Heart right ventricle (tissue), 16 donors: ENCODE measurements around the gene LUC7L2. TPM values are rescaled to one million over a fixed set of nuclear protein-coding genes. Genes with fewer than 3 reads are reported as not detected.

Experiments used
- ATAC-seq, 8 donors: fragments of 200-7000 bp; cut with Tn5 transposase; one replicate each; pipeline ENCODE4 v1.9.1; 2020; ENCODE audit warnings: mild to moderate bottlenecking in 8 of 8, moderate library complexity in 8 of 8, moderate number of reproducible peaks in 1 of 8
- DNase-seq, 2 donors: peaks; one replicate each; pipeline ENCODE4 v3.0.0-alpha.2; 2020
- H3K27ac ChIP-seq, 10 donors: fragments of 200-600 bp; sonication (generic) in 2 of 10; one replicate each; pipeline versions ENCODE4 v1.5.0 to v1.8.0; 2020 to 2022; ENCODE audit warnings: mild to moderate bottlenecking in 3 of 10
- H3K27me3 ChIP-seq, 7 donors: fragments of 200-600 bp; one replicate each; pipeline ENCODE4 v1.8.0; 2021 to 2022; ENCODE audit warnings: mild to moderate bottlenecking in 2 of 7
- H3K36me3 ChIP-seq, 9 donors: fragments of 200-600 bp; sonication (generic) in 1 of 9; one replicate each; pipeline versions ENCODE4 v1.5.0 to v1.8.0; 2020 to 2022; ENCODE audit warnings: mild to moderate bottlenecking in 2 of 9
- H3K4me1 ChIP-seq, 9 donors: fragments of 200-600 bp; sonication (generic) in 1 of 9; one replicate each; pipeline versions ENCODE4 v1.5.0 to v1.8.0; 2020 to 2022; ENCODE audit warnings: mild to moderate bottlenecking in 4 of 9
- H3K4me3 ChIP-seq, 10 donors: fragments of 200-600 bp; sonication (generic) in 2 of 10; one replicate each; pipeline versions ENCODE4 v1.5.0 to v1.8.0; 2020 to 2022; ENCODE audit warnings: mild to moderate bottlenecking in 7 of 10, moderate library complexity in 2 of 10
- H3K9me3 ChIP-seq, 11 donors: fragments of 200-600 bp in 10 of 11; sonication (generic) in 2 of 11; one replicate each; pipeline versions ENCODE4 v1.5.0 to v1.8.0; 2013 to 2022; ENCODE audit warnings: mild to moderate bottlenecking in 2 of 11, control low read depth in 1 of 11, moderate library complexity in 1 of 11
- CTCF ChIP-seq, 9 donors: fragments of 200-600 bp; sonication (generic) in 2 of 9; IDR thresholded peaks; one replicate each; pipeline versions ENCODE4 v1.5.0 to v1.8.0; 2021 to 2022; ENCODE audit warnings: antibody characterized with exemption in 9 of 9, mild to moderate bottlenecking in 5 of 9, moderate library complexity in 1 of 9
- WGBS, 2 donors: extraction: QIAGEN DNeasy Blood & Tissue Kit; methylation state at CpG; one replicate each; pipeline ENCODE4 v1.1.7; 2013; ENCODE audit warnings: inconsistent platforms in 1 of 2; 5-methylcytosine and 5-hydroxymethylcytosine counted together
- intact Hi-C, 10 donors: fragments of 100-400 bp; cut with DNase I; formaldehyde crosslinking; loops; one replicate each; pipeline versions ENCODE4 v1.11.1 to v1.14.2; 2022
- polyA plus RNA-seq, 2 donors: library from polyadenylated mRNA; stranded (reverse); fragments of 200-250 nt; gene quantifications; one replicate each; pipeline ENCODE4 v1.2.3, GENCODE V29; 2013
- total RNA-seq, 10 donors: library from RNA; stranded (reverse); fragmentation: NEBNext Ultra II Directional in 3 of 10; extraction: Animal tissue kit (Norgen Biotek cat#: 25700) in 3 of 10; gene quantifications; one replicate each; pipeline versions ENCODE4 v1.2.1 to v1.2.4, GENCODE V29; 2021 to 2023
- donor health status: Arrhythmogenic right ventricular cardiomyopathy.
- donor health status: ischemic (EF 13 %, LVEDD 7.1; RV severe dilation, severe dysfunction).
- donor health status: healthy with polysubstance abuse.
- donor health status: DM: no; HTN: yes; CAD: no.
- donor health status: DM: no; HTN: no; CAD: no.
- donor health status: ischemic (EF 25% LVEDD 6.9; RV normal size, moderate dysfunction).
- donor health status: ischemic (EF 25% LVEDD 5.7; RV mildly dilated, moderate dysfunction).
- donor health status: healthy.
- donor health status: DM: yes; HTN: yes; CAD: no.
- donor health status: Ischemic cardiomyopathy.
- donor health status: ischemic (EF 35%, LVEDD 5.7; RV mildly dilated, moderate dysfunction).
- donor health status: nonischemic (EF 11% LVEDD 7.7; RV severe dilation, severe dysfunction).
- donor health status: DM: yes; HTN: yes; CAD: no.
- donor health status: PGD.
- donor health status: ischemic (EF 29% LVEDD 5.4; RV normal size, mild dysfunction).
- donor health status: nonischemic (EF 23%, LVEDD 6.1; RV moderate dilation, normal function).

LUC7L2 gene
- total and polyA plus RNA-seq, 12 donors, result 26.6 to 52.7 (median 47.8) TPM

GRCh38 chr7:139389774-139390173 is 30.1 kb downstream of the LUC7L2 start:
- Histone ChIP-seq H3K4me1 (peaks cover 0 to 8% (median 5%) of the 10 kb centered on the region in 9 donors), H3K9me3 (no peaks in the 10 kb centered on the region), H3K27me3 (no peaks in the 10 kb centered on the region), H3K27ac (no peak overlapping the region), H3K36me3 (peaks cover 0 to 99% (median 22%) of the 10 kb centered on the region in 9 donors), H3K4me3 (no peak overlapping the region)
- WGBS, 2 donors, result 96 to 97% methylated on average over 2 of the region's 2 CpGs
- DNase-seq (no peak), ATAC-seq (no peak)
- intact Hi-C loops, result no loop called here
- no peak for TF ChIP-seq CTCF (IDR thresholded peaks at IDR 0.05)

- ATAC-seq (no peak), DNase-seq (no peak)
- intact Hi-C loops, result no loop called here
- TF ChIP-seq CTCF (IDR thresholded peaks at IDR 0.05), result no peak
- peaks cover 0 to 98% (median 24%) of the 10 kb centered on the region in 9 donors for H3K36me3 ChIP-seq
- H3K9me3 ChIP-seq, result no peaks in the 10 kb centered on the region
- H3K27ac ChIP-seq, result no peak overlapping the region
- 96 to 98% methylated on average over 1 of the region's 1 CpG for WGBS, 2 donors
- H3K4me3 ChIP-seq, result no peak overlapping the region
- H3K4me1 ChIP-seq, result peaks cover 0 to 18% (median 7%) of the 10 kb centered on the region in 9 donors
- no peaks in the 10 kb centered on the region for H3K27me3 ChIP-seq
Observed at GRCh38 chr7:139393621-139394211, 34.0 kb downstream of the LUC7L2 start.

GRCh38 chr7:139394540-139394939 is 34.8 kb downstream of the LUC7L2 start:
- Histone ChIP-seq H3K27me3 (no peaks in the 10 kb centered on the region), H3K36me3 (peaks cover 0 to 98% (median 29%) of the 10 kb centered on the region in 9 donors), H3K4me3 (no peak overlapping the region), H3K4me1 (peaks cover 0 to 18% (median 7%) of the 10 kb centered on the region in 9 donors), H3K27ac (no peak overlapping the region), H3K9me3 (no peaks in the 10 kb centered on the region)
- intact Hi-C loops, result no loop called here
- TF ChIP-seq CTCF (IDR thresholded peaks at IDR 0.05), result no peak
- DNase-seq (no peak), ATAC-seq (no peak)
- WGBS, 2 donors, result 88 to 92% methylated on average over 3 of the region's 3 CpGs

GRCh38 chr7:139396323-139396951 is 36.7 kb downstream of the LUC7L2 start:
- Histone ChIP-seq H3K27ac (no peak overlapping the region), H3K4me3 (no peak overlapping the region), H3K36me3 (peaks cover 0 to 99% (median 19%) of the 10 kb centered on the region in 9 donors), H3K27me3 (no peaks in the 10 kb centered on the region), H3K4me1 (peaks cover 0 to 18% (median 7%) of the 10 kb centered on the region in 9 donors), H3K9me3 (no peaks in the 10 kb centered on the region)
- no peak for TF ChIP-seq CTCF (IDR thresholded peaks at IDR 0.05)
- 86 to 93% methylated on average over 3 of the region's 3 CpGs for WGBS, 2 donors
- intact Hi-C loops, result no loop called here
- no peak for ATAC-seq
- DNase-seq, result no peak
